ENCODE results near the gene TRPV4.

The TRPV4 gene

GRCh38 chr12:109827566-109828550, 5.3 kb downstream of the TRPV4 start:
- DNase-seq, result no peak

DNA sequence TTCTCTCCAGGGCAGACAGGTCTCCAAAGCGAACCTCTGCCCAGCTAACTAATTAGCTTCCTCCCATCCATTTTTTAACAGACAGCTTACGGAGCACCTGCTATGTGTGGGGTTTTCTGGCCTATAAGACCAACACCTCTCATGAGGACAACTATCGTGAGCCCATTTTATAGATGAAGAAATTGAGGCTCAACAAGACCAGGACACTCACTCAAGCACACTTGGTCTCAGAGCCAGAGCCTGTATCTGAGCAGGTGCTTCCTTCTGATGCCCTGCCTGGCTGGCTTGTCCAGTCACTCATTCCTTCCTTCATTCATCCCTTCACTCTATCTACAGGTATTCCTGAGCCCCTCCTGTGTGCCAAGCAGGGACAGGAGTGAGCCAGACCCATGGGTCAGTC, 6.1 kb downstream of the TRPV4 start:
- DNase-seq, result no peak

- DNase-seq, result no peak
These were observed 8.5 kb downstream of the TRPV4 start for GRCh38 chr12:109824731-109825130.

DNA sequence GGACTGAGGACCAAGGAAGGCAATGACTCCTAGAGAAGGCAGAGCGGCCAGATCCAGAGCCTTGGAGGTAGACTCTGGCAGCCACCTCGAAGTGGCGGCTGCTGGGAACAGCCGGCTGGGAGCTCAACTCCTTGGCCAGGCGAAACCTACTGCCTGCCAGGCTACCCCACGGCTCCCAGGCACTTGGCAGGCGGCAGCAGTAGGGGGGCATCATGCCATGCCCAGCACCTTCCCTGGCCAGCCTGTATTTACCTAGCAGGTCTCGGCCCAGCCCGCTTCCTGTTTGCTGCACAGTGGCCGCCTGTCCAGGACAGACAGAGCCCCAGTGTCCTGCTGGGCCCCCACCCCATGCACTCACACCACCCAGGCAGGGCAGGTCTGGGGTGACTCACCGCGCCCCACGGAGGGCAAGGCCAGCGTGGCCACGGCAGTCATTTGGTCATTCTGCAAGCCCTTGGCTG, 10.2 kb downstream of the TRPV4 start:
- no peak for DNase-seq

GRCh38 chr12:109822416-109822815, 10.8 kb downstream of the TRPV4 start:
- no peak for DNase-seq

- DNase-seq, result no peak
These were observed 11.2 kb downstream of the TRPV4 start for GRCh38 chr12:109821968-109822367.

- no peak for DNase-seq
These were observed 12.3 kb downstream of the TRPV4 start for GRCh38 chr12:109820816-109821381.

GRCh38 chr12:109818905-109819500, 14.2 kb downstream of the TRPV4 start:
- DNase-seq, result no peak

GRCh38 chr12:109818253-109818652, 14.9 kb downstream of the TRPV4 start:
- no peak for DNase-seq

GRCh38 chr12:109817627-109818231, 15.5 kb downstream of the TRPV4 start:
- no peak for DNase-seq

DNA sequence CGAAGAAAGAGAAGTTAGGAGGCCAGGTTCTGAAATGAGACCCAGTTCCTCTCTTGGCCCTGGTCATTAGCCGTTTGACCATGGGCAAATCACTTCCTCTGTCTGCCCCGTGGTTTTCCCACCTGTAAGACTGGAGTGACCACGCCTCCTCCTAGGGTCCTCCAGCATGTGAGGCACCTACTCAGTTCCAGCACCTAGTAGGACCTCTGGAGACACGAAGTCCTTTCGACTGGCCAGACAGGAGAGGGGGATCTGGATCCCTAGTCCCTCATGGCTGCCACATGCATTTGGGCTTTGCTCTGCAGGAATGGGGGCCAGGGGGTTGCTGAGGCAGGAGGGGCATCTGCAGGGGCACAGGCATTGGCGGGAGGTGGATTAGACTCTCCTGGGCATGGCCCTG, 16.3 kb downstream of the TRPV4 start:
- no peak for DNase-seq

GRCh38 chr12:109815757-109816617, 17.2 kb downstream of the TRPV4 start:
- no peak for DNase-seq

GRCh38 chr12:109815225-109815624, 18.0 kb downstream of the TRPV4 start:
- DNase-seq, result no peak

GRCh38 chr12:109814600-109815150, 18.5 kb downstream of the TRPV4 start:
- DNase-seq, result no peak

- DNase-seq, result no peak
These were observed 19.3 kb downstream of the TRPV4 start for GRCh38 chr12:109813810-109814416.

DNA sequence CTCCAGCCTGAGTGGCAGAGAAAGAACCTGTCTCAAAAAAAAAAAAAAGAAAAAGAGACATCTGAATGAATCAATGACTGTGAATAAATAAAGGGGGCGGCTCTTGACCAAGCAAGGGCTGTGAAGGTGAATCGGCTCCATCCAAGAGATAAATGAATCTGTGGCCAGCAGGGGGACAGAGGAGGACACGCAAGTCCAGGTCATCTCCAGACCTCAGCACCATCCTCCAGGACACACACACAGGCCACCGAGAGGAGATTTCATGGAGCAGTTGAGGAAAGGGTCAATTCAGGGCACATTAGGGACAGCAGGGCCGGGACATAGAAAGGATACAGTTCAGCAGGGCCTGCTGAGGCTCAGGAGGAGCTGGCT, 21.6 kb downstream of the TRPV4 start:
- DNase-seq, result no peak

DNA sequence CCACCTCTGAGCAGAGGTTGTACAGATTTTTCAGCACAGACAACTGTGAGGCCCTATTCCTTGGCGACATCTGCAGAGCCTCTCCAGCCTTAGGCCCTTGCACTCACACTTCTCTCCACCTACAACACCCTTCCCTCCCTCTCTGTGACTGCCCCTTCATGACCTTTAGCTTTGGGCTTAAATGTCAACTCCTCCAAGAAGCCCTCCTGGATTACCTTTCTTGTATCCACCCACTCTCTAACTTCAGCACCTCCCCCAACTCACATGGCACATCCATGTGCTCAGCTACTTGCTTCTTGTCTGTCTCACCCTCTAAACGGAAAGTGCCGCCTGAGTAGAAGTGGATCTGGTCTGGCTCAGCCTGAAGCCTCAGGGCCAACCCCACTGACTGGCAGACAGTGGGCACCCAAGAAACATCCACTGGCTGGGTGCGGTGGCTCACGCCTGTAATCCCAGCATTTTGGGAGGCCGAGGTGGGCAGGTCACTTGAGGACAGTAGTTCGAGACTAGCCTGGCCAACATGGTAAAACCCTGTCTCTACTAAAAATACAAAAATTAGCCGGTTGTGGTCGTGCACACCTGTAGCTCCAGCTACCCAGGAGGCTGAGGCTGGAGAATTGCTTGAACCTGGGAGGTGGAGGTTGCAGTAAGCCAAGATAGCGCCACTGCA, 22.1 kb downstream of the TRPV4 start:
- no peak for DNase-seq

DNA sequence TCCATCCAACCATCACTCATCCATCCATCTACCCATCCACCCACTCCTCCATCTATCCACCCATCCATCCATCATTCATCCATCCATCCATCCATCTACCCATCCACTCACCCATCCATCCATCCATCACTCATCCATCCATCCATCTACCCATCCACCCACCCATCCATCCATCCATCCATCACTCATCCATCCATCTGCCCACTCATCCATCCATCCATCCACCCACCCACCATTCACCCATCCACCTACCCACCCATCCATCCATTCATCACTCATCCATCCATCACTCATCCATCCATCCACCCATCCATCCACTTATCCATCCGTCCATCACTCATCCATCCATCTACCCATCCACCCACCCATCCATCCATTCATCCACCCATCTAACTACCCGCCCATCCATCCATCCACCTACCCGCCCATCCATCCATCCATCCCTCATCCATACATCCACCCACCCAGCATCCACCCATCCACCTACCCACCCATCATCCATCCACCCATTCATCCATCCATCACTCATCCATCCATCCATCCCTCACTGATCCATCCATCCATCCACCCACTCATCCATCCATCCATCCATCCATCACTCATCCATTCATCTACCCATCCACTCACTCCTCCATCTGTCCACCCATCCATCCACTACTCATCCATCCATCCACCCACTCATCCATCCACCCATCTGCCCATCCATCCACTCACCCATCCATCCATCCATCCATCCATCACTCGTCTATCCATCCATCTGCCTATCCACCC, 24.1 kb downstream of the TRPV4 start:
- DNase-seq, result no peak

- no peak for DNase-seq
These were observed 25.1 kb downstream of the TRPV4 start for GRCh38 chr12:109807954-109808643.

All from hematopoietic multipotent progenitor cell treated with erythropoietin and hydrocortisone succinate and interleukin-3 and kit ligand, for 8 days (in vitro differentiated cells).